ENCODE data around the gene FAM110D. TPM values are rescaled to one million over a fixed set of nuclear protein-coding genes. Genes with fewer than 3 reads are reported as not detected.
A peak's percentile ranks its signal among the peaks of the same experiment; 100 is the strongest.

The FAM110D gene
- total RNA-seq, 1 donor from 2014 or later, result 4.1 TPM

DNA sequence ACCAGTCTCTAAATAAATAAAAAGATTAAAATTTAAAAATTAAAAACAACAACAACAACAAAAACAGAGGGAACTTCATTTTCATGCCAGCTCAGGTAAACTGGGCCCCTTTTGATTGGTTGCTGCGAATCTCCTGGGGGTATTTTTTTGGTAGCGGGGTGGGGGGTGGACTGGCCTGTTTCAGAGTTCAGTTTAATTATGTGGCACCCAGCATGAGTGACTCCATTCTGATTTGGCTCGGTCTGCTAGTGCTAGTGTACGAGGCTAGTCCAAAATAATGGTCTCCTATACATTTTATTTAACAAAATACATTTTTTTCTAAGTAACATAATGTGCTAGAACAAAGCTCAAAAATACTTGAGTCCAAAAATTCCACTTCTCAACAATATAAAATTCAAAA lies 29.1 kb upstream of the FAM110D start:
- no peak for DNase-seq (ENCODE audit: low read depth in 2 of 2)

DNA sequence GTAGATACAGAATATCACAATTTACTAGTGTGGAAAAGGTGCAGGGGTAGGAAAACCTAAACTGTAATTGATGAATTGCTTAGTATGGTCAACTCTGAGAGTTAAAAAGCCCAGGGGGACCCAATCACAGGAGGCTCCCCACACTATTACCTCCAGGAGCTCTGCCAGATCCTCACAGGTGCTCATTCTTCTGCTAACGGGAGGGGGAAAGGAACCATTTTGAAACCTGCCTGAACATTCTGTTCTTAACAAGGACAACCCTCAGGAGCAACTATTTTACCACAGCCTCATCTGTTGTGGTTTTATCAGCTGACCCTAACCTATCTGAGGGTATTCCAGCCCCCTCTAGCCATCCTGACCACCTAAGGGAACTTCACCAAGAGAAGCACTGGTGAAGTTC lies 28.2 kb upstream of the FAM110D start:
- no peak for DNase-seq (ENCODE audit: low read depth in 2 of 2)

DNA sequence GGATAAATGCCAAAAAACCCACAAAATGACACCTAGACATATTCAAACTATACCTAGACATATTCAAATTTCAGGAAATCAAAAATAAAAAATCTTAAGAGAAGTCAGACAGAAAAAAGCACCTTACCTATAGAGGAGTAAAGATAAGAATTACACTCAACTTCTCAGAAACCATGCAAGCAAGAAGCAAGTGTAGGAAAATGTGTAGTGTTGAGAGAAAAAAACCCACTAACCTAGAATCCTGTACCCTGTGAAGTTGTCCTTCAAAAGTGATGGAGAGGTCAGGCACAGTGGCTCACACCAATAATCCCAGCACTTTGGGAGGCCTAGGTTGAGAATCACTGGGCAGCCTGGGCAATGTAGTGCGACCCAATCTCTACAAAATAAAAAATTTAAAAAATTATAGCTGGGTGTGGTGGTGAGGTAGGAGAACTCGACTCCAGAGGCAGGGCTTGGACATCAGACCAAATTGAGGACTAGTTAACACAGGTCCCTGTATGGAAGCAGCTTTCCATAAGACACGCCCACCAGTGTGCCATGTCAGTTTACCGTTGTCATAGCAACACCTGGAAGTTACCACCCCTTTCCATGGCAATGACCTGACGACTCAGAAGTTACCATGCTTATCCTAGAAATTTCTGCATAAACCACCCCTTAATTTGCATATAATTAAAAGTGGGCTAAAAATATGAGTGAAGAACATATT lies 26.6 kb upstream of the FAM110D start:
- no peak for DNase-seq (ENCODE audit: low read depth in 2 of 2)

DNA sequence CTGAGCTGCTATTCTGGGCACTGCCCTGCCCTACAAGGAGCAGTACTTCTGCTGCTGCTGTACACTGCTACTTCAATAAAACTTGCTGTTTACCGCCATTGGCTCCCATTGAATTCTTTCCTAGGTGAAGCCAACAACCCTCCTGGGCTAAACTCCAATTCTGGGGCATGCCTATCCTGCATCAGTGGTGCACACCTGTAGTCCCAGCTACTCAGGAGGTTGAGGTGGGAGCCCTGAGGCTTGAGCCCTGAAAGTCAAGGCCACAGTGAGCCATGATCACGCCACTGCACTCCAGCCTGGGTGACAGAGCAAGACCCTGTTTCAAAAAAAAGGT lies 26.1 kb upstream of the FAM110D start:
- no peak for DNase-seq (ENCODE audit: low read depth in 2 of 2)

DNA sequence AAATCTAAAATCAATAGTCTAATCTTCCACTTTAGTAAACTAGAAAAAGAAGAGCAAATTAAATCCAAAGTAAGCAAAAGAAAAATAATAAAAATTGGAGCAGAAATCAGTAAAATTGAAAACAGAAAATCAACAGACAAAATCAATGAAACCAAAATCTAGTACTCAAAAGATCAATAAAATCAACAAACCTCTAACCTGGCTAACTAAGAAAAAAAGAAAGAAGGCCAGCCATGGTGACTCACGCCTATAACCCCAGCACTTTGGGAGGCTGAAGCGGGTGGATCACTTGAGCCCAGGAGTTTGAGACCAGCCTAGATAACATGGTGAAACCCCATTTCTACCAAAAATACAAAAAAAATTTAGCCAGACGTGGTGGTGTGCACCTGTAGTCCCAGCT lies 24.4 kb upstream of the FAM110D start:
- DNase-seq (ENCODE audit: low read depth in 2 of 2), result no peak

DNA sequence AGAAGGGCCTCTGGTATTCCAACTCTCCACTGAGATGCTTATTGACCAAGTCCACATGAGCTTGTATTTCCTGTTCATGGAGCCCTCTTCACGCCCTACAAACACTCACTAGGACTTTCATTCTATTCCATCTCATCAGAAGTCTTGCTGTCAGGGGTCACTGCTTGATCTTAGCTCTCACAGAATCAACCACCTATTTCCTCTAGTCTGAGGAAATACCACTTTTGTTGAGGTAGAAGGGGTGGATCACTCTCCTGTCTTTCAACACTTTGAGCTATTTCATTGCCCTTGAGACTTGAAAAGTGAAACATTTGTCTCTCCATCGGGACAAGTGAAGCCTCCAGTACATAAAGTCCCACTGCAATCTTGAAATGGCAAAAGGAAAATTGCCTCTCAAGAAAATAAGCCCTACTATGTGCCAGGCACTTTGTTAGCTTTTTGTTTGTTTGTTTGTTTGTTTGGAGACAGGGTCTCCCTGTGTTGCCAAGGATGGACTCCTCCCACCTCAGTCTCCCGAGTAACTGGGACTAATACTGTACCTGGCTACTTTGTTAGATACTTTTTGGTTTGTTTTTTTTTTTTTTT lies 19.8 kb upstream of the FAM110D start:
- no peak for DNase-seq (ENCODE audit: low read depth in 2 of 2)

DNA sequence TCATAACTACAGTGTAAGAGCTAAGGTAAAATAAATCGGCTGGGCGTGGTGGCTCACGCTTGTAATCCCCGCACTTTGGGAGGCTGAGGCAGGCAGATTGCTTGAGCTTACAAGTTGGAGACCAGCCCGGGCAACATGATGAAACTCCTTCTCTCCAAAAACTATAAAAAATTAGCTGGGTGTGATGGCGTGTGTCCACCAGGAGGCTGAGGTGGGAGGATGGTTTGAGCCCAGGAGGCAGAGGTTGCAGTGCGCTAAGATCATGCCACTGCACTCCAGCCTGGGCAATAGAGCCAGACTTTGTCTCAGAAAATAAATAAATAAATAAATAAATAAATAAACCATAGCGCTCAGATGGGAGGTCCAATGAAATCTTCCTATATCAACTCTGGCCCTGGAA lies 16.7 kb upstream of the FAM110D start:
- no peak for DNase-seq (ENCODE audit: low read depth in 2 of 2)

DNA sequence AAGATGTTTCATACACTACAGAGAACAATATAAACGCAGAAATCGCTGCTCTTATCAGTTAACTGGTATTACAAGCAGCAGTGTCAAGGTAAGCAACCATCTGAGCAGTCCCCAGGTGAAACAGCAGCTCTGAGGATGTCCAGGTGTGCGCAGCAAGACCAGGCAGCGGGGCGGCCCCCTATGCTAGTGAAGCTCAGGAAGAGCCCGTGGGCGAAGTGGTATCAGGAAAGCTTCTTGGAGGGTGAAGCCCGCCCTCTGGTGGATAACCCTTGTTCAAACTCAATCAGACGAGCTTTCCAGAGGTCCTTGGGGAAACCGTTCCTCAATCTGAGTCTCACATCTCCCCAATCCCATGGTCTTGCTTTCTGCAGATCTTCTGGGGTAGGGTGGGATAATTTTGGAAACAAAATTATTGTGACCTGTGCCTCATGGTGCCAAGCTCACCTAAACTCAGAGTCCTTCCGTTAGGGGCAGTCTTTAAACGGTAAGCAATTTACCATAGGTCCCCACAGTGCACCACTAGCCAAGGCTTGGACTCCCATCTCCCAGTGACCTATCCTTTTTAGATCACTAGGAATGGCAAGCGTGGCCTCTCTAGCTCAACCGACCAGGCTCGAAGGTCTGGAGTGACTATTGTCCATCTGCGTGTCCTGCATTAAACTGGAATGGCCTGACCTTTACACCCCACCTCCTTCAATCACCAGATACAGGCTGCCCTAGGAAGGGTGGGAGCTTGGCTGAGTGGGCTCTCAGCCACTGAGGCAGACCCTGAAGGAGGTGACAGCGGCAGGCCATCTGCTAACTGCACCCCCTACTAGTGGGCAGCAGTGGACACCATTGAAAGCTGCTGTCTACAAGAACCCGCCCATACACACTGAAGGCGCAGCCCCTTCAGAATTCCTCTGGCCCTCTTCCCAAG lies 13.6 kb upstream of the FAM110D start:
- DNase-seq (ENCODE audit: low read depth in 2 of 2), result peak; percentile 73 to 87

DNA sequence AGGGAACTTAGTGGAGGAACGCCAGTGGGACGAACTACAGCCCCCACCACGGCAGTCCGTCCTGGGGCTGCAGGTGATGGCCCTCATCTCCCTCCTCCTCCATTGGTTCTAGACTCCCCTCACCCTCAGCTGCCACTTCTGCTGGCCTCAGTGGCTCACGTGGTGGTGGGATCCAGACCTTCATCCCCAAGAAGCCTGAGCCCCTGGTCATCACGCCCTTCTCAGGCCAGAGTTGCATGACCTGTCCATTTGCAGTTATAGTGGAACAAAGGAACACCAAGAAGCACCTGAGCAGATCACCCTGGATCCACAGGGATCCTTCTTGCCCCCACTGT lies 13.0 kb upstream of the FAM110D start:
- no peak for DNase-seq (ENCODE audit: low read depth in 2 of 2)

DNA sequence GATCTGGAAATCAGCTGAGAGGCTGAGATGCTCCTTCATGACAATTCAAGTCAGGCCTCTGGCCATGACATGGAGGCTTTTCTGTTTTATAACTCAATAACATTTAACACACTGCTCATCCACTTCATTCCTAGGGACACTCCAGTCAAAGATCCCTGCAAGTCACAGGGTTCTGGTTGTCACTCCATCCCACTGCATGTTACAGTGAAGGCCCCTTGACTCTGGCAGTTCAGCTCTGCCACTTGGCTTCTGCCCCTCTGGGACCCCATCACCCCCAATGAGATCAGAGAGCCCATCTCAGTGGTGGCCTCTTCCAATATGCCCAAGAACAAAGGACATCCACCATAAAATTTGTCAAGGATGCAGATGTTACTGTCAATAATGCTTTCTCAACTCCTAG lies 10.0 kb upstream of the FAM110D start:
- no peak for DNase-seq (ENCODE audit: low read depth in 2 of 2)

DNA sequence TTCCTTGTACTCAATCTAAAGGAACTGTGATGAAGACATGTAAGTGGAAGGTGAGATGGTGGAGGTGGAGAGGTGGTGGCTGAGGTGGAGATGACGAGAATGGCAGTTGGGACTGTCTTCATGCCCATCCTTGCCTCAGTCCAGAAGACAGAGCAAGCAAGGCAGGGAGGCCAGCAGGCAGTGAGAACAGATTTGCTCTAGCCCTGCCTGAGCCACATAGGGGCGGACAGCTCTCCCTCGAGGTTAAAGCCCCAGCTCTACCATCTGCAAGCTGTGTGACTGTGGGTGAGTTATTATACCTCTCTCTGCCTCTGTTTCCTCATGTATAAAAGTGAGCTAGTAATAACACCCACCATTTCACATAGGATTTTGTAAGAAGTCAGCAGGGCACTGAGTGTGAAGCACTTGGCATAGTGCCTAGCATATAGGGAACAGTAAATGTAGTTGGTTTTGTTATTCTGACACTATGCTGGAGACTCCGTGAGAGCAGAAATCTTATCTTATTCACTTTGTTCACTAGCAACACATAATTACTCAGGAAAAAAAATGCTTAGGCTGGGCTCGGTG lies 4.8 kb upstream of the FAM110D start:
- no peak for DNase-seq (ENCODE audit: low read depth in 2 of 2)

DNA sequence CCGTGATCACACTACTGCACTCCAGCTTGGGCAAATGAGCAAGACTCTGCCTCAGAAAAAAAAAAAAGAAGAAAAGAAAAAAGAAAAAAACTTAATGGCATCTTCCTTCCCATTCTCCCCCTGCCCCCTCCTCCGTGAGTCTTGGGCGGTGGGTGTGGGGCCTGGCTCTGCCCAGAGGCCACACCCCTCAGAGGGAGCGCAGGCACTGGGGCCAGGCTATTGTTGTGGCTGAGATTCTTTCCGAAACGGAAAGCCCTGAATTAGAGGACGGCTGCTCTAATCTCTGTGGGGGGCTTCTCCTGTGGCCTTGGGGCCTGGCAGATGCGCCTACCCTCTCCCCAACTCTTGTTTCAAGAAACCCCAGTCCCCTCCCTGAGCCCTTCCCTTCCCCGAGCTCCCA lies 4.1 kb upstream of the FAM110D start:
- DNase-seq (ENCODE audit: low read depth in 2 of 2), result peak in 1 of 2 donors; percentile 40

DNA sequence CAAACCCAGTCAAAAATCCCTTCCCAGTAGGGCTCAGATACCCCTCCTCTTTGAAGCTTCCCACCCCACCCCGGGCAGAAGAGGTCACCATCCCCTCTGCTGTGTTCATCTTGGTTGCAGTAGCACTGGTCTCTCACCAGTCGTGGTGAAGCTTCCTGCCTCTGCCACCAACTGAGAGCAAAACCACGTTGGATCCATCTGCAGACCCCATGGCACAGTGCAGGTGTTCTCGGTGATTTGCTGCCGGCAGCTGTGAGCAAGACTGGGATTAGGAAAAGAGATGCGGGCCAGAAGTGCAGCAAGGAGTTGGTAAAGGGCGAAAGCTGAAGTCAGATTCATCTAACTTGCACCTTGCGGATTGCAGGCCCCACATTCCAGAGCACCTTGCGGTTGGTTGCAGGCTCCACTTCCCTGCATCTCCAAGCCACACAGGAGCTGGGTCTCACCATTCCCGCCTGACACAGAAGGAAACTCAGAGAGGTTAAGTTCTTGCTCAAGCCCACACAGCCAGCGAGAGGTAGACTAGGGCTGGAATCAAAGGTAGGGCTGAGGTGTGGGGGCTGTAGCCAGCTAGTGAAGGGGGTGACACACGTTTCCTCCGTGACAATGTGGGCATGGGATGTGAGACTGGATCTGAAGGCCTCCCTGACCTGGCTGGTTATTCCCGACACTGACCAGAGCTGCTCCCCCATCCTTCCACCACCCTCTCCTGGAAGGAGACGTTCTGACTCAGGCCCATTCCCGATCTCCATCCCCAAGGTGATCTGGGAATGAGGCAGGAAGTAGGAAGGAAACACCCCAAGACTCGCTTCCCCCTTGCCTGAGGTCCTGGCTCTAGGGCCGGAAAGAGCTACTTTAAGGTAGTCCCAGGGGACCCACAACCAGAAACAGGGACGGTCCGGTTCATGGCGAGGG lies 3.3 kb upstream of the FAM110D start:
- DNase-seq (ENCODE audit: low read depth in 2 of 2), result no peak

DNA sequence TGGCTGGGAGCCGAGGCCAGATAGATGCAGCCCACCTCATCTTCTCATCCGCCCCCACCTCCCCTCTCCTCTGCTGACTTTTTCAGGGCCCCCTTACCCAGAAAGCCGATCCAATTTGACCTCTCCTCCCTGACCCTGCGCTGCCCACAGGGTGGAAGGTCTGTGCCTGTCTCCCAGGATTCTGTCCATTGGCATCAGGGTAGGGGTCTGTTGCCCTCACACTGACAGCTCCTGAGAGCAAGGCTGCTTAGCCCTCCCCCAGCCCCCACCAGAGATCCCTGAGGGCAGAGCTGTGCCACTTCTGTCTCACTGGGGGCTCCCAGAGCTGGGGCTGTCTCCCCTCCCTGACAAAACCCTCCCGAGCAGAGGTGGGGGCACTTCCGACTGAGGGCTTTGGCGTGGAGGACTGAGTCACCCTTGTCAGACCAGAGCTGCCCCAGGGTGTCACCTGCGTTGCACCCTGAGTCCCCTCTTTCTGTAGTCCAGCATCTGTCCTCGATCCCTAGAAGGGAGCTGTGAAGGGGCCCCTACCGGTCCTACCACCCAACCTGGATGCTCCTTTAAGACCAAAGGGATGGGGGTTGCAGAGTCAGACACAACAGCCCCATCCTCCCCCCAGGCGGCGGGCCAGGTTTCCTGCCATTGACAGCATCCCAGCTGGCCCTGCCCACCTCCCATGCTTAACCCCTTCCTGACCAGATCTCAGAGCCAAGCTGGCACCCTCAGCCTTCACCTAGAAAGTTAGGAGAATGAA lies 2.4 kb upstream of the FAM110D start:
- DNase-seq (ENCODE audit: low read depth in 2 of 2), result peak in 1 of 2 donors; percentile 77

DNA sequence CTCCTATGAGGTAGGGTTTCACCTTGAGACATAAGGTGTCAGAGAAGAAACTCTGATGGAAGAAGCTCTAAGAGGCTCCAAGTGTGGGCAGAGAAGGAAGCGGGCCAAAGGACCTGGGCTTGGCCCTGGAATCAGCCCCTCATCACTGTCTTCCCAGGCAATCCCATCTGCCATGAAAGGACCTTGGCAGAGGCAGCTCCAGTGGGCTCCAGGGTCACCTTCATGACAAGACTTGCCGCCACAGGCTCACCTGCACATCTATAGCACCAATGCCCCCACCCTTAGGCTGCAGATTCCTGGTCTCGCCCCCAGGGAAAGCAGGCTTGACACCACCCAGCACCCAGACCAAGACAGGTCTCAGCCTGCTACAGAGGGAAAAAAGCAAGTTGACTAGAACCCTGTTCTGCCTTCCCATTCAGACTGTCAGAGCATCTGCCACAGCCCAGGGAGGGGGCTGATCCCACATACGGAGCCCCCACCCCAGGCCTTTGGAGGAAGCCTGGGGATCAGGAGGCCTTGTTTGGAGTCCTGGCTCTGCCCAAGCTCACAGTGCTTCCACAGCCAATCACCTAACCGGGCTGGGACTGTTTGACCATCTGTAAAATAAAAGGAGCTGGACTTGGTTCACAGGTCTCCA lies 490 bp upstream of the FAM110D start:
- no peak for DNase-seq (ENCODE audit: low read depth in 2 of 2)

DNA sequence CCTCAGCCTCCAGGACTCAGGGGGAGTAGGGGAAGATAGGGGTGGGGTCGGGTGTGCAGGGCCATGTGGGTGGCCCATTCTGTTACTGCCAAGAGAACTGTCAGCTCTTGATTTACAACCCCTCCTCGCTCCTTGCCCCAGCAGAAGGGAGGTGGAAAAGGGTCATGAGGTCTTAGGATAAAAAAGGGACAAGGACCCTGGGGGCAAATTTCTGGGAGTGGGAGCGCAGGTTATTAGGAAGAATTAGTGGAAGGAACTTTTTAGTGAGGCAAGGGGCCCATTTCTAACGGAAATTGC lies 812 bp downstream of the FAM110D start:
- no peak for DNase-seq (ENCODE audit: low read depth in 2 of 2)

DNA sequence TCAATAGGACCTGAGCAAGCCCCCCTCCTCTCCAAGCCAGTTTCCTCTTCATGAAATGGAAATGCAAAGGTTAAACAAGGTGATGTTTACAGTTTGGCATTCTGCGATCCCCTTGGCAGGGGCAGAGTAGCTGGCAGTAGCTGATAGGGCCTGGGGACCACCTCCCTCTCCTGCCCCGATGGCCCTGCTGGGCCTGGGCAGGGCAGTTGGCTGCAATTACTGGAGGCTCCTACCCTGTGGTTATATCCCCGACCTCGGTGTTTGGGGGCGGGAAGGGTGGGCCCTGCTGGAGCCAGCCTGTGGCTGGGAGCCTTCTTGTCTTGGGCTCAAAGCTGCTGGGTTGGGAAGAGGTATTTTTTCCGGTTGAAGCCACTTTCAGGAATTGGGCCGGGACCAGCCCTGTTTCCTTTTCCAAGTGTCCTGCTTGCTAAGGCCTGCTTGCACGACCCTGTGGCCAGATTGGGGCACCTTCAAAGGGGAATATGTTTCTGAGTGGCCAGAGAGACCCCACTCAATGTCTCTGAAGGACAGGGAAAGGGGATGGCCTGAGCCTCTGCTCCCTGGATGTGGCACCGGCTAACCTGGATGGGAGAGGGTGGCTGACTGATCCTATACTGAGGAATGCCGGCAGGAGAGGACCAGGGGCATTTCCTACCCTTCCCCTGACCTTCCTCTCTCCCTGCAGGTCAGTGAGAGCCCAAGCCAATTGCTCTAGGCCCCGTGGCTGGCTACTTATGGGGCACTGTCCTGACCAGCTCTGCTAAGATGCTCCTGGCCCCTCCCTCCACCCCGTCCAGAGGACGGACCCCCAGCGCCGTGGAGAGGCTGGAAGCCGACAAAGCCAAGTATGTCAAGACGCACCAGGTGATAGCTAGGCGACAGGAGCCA lies 1.9 kb downstream of the FAM110D start:
- peak in 1 of 2 donors; percentile 49 for DNase-seq (ENCODE audit: low read depth in 2 of 2)

DNA sequence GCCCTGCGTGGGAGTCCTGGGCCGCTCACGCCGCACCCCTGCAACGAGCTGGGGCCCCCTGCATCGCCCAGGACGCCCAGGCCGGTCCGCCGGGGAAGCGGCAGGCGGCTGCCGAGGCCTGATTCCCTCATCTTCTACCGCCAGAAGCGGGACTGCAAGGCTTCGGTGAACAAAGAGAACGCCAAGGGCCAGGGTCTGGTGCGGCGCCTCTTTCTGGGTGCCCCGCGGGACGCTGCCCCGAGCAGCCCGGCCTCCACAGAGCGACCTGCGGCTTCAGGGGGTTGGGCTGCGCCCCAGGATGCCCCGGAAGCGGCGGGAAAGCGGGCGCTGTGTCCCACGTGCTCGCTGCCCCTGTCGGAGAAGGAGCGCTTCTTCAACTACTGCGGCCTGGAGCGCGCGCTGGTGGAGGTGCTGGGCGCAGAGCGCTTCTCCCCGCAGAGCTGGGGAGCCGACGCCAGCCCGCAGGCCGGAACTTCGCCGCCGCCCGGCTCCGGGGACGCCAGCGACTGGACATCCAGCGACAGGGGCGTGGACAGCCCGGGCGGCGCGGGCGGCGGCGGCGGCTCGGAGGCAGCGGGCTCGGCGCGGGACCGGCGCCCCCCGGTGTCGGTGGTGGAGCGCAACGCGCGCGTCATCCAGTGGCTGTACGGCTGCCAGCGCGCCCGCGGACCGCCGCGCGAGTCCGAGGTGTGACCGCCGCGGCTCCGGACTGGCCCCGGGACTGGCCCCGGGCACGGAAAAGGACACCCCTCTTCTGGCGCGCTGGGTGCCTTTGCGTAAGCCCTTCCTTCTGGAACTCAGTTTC lies 2.7 kb downstream of the FAM110D start:
- DNase-seq (ENCODE audit: low read depth in 2 of 2), result peak in 1 of 2 donors; percentile 61

Data from dermis microvascular lymphatic vessel endothelial cell (primary cell).